Right lobe of liver (tissue), 6 donors: Measurements from ENCODE around the gene FADS3. TPM values are rescaled to one million over a fixed set of nuclear protein-coding genes. Genes with fewer than 3 reads are reported as not detected.

Source experiments
- ATAC-seq, 4 donors: fragments of 200-7000 bp; cut with Tn5 transposase; one replicate each; pipeline ENCODE4 v1.9.1; 2020; ENCODE audit warnings: mild to moderate bottlenecking in 4 of 4, moderate library complexity in 4 of 4
- DNase-seq, 3 donors: peaks; one replicate each; pipeline ENCODE4 v3.0.0-alpha.2; 2020
- H3K27ac ChIP-seq, 3 donors: fragments of 200-600 bp; one replicate each; pipeline ENCODE4 v1.8.0; 2022
- H3K27me3 ChIP-seq, 2 donors: fragments of 200-600 bp; one replicate each; pipeline ENCODE4 v1.8.0; 2022
- H3K36me3 ChIP-seq, 4 donors: fragments of 200-600 bp; sonication (generic) in 1 of 4; one replicate each; pipeline versions ENCODE4 v1.5.1 to v1.8.0; 2017 to 2022; ENCODE audit warnings: control low read depth in 1 of 4
- H3K4me1 ChIP-seq, 4 donors: fragments of 200-600 bp; sonication (generic) in 1 of 4; one replicate each; pipeline versions ENCODE4 v1.5.1 to v1.8.0; 2017 to 2022; ENCODE audit warnings: control low read depth in 1 of 4
- H3K4me3 ChIP-seq, 3 donors: fragments of 200-600 bp; one replicate each; pipeline ENCODE4 v1.8.0; 2022
- H3K9me3 ChIP-seq, 4 donors: fragments of 200-600 bp; sonication (generic) in 1 of 4; one replicate each; pipeline versions ENCODE4 v1.5.1 to v1.8.0; 2017 to 2022; ENCODE audit warnings: control low read depth in 1 of 4
- POLR2A ChIP-seq: fragments of 450-650 bp; IDR thresholded peaks from one replicate; pipeline ENCODE4 v1.6.1; 2017; ENCODE audit warnings: antibody characterized with exemption, mild to moderate bottlenecking
- WGBS: methylation state at CpG from one replicate; pipeline ENCODE4 v1.1.6; 2018; ENCODE audit warnings: low coverage, low lambda C conversion rate; ENCODE audit not compliant: insufficient coverage; ENCODE audit errors: missing lambda C conversion rate; 5-methylcytosine and 5-hydroxymethylcytosine counted together
- intact Hi-C, 2 donors: fragments of 100-400 bp; cut with DNase I; formaldehyde crosslinking; loops; one replicate each; pipeline versions ENCODE4 v1.11.2 to v1.14.1; 2022
- long read RNA-seq: library from polyadenylated mRNA; unstranded; transcript quantifications from one replicate; pipeline ENCODE4 v2.0.0, GENCODE V29; 2019
- total RNA-seq, 6 experiments: library from RNA; depleted of rRNA in 2 of 6; stranded (reverse); fragments of >200 nt in 2 of 6; fragmentation: NEBNext Ultra II Directional in 3 of 6; extraction: Animal tissue kit (Norgen Biotek cat#: 25700) in 3 of 6; gene quantifications; one replicate each; pipeline versions ENCODE4 v1.1.0 to v1.2.4, GENCODE V29; 2016 to 2023
- TF ChIP-seq, protein P1 (sequence below), 4 donors: fragments of 200-600 bp in 3 of 4; fragments of 450-650 bp in 1 of 4; IDR thresholded peaks; one replicate each; pipeline versions ENCODE4 v1.5.1 to v1.8.0; 2016 to 2022; ENCODE audit warnings: antibody characterized with exemption in 4 of 4, mild to moderate bottlenecking in 2 of 4
- donor health status: DM: no; HTN: yes; CAD: no.
- donor health status: DM: no; HTN: no; CAD: no.
- donor health status: DM: no; HTN: no; CAD: no.
- donor health status: DM: no; HTN: yes; CAD: no.
- donor health status: DM: no; HTN: yes; CAD: no.

The FADS3 gene, protein sequence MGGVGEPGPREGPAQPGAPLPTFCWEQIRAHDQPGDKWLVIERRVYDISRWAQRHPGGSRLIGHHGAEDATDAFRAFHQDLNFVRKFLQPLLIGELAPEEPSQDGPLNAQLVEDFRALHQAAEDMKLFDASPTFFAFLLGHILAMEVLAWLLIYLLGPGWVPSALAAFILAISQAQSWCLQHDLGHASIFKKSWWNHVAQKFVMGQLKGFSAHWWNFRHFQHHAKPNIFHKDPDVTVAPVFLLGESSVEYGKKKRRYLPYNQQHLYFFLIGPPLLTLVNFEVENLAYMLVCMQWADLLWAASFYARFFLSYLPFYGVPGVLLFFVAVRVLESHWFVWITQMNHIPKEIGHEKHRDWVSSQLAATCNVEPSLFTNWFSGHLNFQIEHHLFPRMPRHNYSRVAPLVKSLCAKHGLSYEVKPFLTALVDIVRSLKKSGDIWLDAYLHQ
- total RNA-seq = 10 to 100 TPM; 13.0 to 69.8 (median 22.7) TPM
- long read RNA-seq, partial matches to known transcripts = 1 of 1 reads
- long read RNA-seq, other reads (novel, unspliced or antisense) = 0 of 1 reads

DNA sequence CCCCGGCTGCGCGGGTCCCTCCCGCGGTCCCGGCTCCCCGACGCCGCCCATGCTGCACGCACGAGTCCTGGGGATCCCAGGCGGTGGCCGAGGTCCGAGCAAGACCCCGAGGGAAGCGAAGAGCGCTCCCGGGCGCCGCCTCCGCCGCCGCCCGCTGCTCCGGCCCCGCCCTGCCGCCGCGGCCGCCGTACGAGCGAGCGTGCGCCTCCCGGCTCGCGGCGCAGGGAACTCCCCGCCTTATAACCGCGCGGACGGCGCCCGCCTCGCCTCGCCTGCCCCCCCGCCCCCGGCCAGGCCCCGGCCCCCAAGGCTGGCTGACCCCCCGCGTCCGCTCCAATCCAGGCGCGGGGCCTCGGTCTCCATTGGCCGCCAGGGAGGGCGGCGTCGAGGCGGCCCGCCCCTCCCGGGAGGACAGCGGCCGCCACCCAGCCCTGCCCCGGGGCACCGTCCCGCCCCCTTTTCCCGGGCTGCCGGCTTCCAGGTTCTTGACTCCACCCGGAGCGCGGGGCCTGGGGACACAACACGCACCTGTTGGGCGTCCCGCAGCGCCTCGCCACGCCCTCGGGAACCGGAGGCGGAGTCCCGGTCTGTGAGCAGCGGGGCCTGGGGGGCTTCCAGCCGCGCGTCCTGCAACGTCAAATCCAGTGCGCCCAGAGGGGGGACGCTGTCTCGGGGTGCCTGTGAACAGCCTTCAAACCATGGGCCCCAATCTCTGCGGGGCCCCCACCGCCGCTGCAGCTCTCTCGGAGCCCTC, at the start of gene FADS3:
Gene FADS3 (minus strand): TSS at position 215 of the 754 bp plus-strand sequence. CDS start 164 bp downstream, at position 51.
- Histone ChIP-seq H3K27me3 (no peaks in the 10 kb centered on the region), H3K4me3 (peak within 1 kb of the TSS; percentile 64 to 77 (median 72)), H3K9me3 (no peaks in the 10 kb centered on the region), H3K27ac (peak within 1 kb of the TSS in 2 of 3 donors; percentile 31 to 45), H3K36me3 (no peaks in the 10 kb centered on the region), H3K4me1 (peaks cover 0 to 8% (median 2%) of the 10 kb centered on the region in 4 donors)
- TF ChIP-seq, protein P1, sequence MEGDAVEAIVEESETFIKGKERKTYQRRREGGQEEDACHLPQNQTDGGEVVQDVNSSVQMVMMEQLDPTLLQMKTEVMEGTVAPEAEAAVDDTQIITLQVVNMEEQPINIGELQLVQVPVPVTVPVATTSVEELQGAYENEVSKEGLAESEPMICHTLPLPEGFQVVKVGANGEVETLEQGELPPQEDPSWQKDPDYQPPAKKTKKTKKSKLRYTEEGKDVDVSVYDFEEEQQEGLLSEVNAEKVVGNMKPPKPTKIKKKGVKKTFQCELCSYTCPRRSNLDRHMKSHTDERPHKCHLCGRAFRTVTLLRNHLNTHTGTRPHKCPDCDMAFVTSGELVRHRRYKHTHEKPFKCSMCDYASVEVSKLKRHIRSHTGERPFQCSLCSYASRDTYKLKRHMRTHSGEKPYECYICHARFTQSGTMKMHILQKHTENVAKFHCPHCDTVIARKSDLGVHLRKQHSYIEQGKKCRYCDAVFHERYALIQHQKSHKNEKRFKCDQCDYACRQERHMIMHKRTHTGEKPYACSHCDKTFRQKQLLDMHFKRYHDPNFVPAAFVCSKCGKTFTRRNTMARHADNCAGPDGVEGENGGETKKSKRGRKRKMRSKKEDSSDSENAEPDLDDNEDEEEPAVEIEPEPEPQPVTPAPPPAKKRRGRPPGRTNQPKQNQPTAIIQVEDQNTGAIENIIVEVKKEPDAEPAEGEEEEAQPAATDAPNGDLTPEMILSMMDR (IDR thresholded peaks at IDR 0.05) = peak in 1 of 4 donors; percentile 6
- TF ChIP-seq POLR2A = peak; percentile 81
- no CpG with 5 or more reads among the region's 96 CpGs for WGBS
- DNase-seq (peak; percentile 92 to 95 (median 93)), ATAC-seq (peak; percentile 89 to 98 (median 96))
- intact Hi-C loops = loop anchor here (10.0 kb wide), 2 partner anchors 87 to 173 kb away; no protein-coding TSS in a partner anchor

DNA sequence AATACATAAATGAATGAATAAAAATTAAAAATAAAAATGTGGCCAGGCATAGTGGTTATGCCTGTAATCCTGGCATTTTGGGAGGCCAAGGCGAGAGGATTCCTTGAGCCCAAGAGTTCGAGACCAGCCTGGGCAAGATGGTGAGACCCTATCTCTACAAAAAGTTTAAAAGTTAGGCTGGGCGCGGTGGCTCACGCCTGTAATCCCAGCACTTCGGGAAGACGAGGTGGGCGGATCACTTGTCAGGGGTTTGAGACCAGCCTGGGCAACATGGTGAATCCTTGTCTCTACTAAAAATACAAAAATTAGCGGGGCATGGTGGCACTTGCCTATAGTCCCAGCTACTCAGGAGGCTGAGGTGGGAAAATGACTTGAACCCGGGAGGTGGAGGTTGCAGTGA, 49.1 kb upstream of the FADS3 start:
- no peaks in the 10 kb centered on the region for H3K4me1 ChIP-seq
- no peaks in the 10 kb centered on the region for H3K9me3 ChIP-seq
- no peaks in the 10 kb centered on the region for H3K27me3 ChIP-seq
- no peaks in the 10 kb centered on the region for H3K36me3 ChIP-seq
- no peak for DNase-seq
- TF ChIP-seq, protein P1 (IDR thresholded peaks at IDR 0.05) = no peak
- TF ChIP-seq POLR2A = no peak
- no peak overlapping the region for H3K27ac ChIP-seq
- no peak overlapping the region for H3K4me3 ChIP-seq
- 64% methylated on average over 5 of the region's 10 CpGs for WGBS
- intact Hi-C loops = loop anchor here in 1 of 2 donors (10.0 kb wide), 1 partner anchor 146 kb away; the partner anchor contains the start of genes FEN1 and TMEM258
- no peak for ATAC-seq

DNA sequence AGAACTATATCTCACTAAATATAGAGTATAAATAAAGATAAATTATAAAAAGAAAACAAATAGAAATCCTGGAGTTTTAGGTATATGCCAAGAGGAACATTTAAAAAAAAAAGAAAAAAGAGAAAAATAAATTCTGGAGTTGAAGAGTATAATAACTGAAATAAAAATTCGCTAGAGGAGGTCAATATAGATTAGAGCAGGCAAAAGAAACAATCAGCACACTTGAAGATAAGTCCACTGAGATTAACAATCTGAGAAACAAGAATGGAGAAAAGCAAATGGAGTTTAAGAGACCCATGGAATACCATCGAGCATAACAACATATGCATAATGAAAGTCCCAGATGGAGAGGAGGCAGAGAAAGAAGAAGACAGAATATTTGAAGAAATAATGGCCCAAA, 44.5 kb upstream of the FADS3 start:
- no peak for TF ChIP-seq POLR2A
- TF ChIP-seq, protein P1 (IDR thresholded peaks at IDR 0.05) = no peak
- WGBS = 41% methylated on average over 2 of the region's 2 CpGs
- intact Hi-C loops = no loop called here
- H3K27me3 ChIP-seq = no peaks in the 10 kb centered on the region
- ATAC-seq = no peak
- no peaks in the 10 kb centered on the region for H3K36me3 ChIP-seq
- no peak for DNase-seq
- H3K4me3 ChIP-seq = no peak overlapping the region
- H3K9me3 ChIP-seq = no peaks in the 10 kb centered on the region
- no peaks in the 10 kb centered on the region for H3K4me1 ChIP-seq
- H3K27ac ChIP-seq = no peak overlapping the region

DNA sequence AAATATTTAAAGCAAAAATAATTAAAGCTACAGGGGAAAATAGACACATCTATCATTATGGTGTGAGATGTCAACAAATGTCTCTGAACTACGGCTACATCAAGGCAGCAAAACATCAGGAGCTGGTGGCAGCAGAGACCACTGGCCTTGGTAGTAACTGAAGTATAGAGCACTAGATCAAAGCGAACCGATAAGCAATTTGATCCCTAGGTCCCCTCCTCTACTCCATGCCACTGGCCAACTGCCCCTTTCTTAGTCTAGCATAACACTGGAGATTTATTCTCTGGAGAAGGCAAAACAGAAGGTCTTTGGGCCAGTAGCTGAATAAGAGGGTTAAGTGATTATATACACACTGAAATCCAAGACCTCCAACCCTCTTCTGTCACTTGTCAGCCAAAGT, 39.6 kb upstream of the FADS3 start:
- no CpG with 5 or more reads among the region's 3 CpGs for WGBS
- Histone ChIP-seq H3K4me3 (no peak overlapping the region), H3K4me1 (no peaks in the 10 kb centered on the region), H3K36me3 (no peaks in the 10 kb centered on the region), H3K9me3 (no peaks in the 10 kb centered on the region), H3K27ac (no peak overlapping the region), H3K27me3 (no peaks in the 10 kb centered on the region)
- TF ChIP-seq, protein P1 (IDR thresholded peaks at IDR 0.05) = no peak
- DNase-seq (no peak), ATAC-seq (no peak)
- intact Hi-C loops = no loop called here
